Tibial artery (tissue), 4 donors: ENCODE data around the gene ZDHHC11.
"Not testable (repeated sequence)": the region's sequence is repeated elsewhere in the genome, so short reads cannot be mapped to it uniquely, and the experiment has no call there.

Experiments used
- DNase-seq, 2 donors: peaks; one replicate each; pipeline ENCODE4 v3.0.0-alpha.2; 2019
- H3K27ac ChIP-seq, 2 donors: fragments of 200-600 bp; sonication (generic) in 1 of 2; 1 replicate in 1 of 2; 2 replicates in 1 of 2; pipeline ENCODE4 v1.5.1; 2018 to 2019; ENCODE audit warnings: mild to moderate bottlenecking in 1 of 2
- H3K27me3 ChIP-seq, 2 donors: fragments of 200-600 bp; sonication (generic) in 1 of 2; one replicate each; pipeline versions ENCODE4 v1.5.1 to v1.6.0; 2016 to 2019
- H3K36me3 ChIP-seq, 3 donors: fragments of 200-600 bp; sonication (generic) in 2 of 3; one replicate each; pipeline ENCODE4 v1.5.1; 2016 to 2019; ENCODE audit warnings: mild to moderate bottlenecking in 2 of 3
- H3K4me1 ChIP-seq, 4 donors: fragments of 200-600 bp; sonication (generic) in 2 of 4; 1 replicate in 3 of 4; 2 replicates in 1 of 4; pipeline ENCODE4 v1.5.1; 2016 to 2019
- H3K4me3 ChIP-seq, 2 donors: fragments of 200-600 bp; sonication (generic) in 1 of 2; 1 replicate in 1 of 2; 2 replicates in 1 of 2; pipeline ENCODE4 v1.5.1; 2018 to 2019; ENCODE audit warnings: mild to moderate bottlenecking in 2 of 2
- H3K9me3 ChIP-seq, 3 donors: fragments of 200-600 bp; sonication (generic) in 1 of 3; one replicate each; pipeline ENCODE4 v1.5.1; 2016 to 2019
- intact Hi-C: fragments of 100-400 bp; cut with DNase I; formaldehyde crosslinking; loops from one replicate; pipeline ENCODE4 v1.15.0; 2023; ENCODE audit warnings: low total_unique reads
- TF ChIP-seq, protein P1 (sequence below), 2 experiments: fragments of 200-600 bp in 1 of 2; fragments of 450-650 bp in 1 of 2; IDR thresholded peaks; one replicate each; pipeline ENCODE4 v1.5.1; 2017 to 2019; ENCODE audit warnings: antibody characterized with exemption in 2 of 2, mild to moderate bottlenecking in 1 of 2, moderate library complexity in 1 of 2

The ZDHHC11 gene

GRCh38 chr5:775961-776861, 74.6 kb downstream of the ZDHHC11 start:
- Histone ChIP-seq H3K36me3 (no peaks in the 10 kb centered on the region), H3K9me3 (no peaks in the 10 kb centered on the region), H3K27ac (no peak overlapping the region), H3K27me3 (no peaks in the 10 kb centered on the region), H3K4me3 (peak overlapping the region in 1 of 2 donors; percentile 24), H3K4me1 (peaks cover 0 to 5% (median 0%) of the 10 kb centered on the region in 4 donors)
- TF ChIP-seq, protein P1, sequence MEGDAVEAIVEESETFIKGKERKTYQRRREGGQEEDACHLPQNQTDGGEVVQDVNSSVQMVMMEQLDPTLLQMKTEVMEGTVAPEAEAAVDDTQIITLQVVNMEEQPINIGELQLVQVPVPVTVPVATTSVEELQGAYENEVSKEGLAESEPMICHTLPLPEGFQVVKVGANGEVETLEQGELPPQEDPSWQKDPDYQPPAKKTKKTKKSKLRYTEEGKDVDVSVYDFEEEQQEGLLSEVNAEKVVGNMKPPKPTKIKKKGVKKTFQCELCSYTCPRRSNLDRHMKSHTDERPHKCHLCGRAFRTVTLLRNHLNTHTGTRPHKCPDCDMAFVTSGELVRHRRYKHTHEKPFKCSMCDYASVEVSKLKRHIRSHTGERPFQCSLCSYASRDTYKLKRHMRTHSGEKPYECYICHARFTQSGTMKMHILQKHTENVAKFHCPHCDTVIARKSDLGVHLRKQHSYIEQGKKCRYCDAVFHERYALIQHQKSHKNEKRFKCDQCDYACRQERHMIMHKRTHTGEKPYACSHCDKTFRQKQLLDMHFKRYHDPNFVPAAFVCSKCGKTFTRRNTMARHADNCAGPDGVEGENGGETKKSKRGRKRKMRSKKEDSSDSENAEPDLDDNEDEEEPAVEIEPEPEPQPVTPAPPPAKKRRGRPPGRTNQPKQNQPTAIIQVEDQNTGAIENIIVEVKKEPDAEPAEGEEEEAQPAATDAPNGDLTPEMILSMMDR (IDR thresholded peaks at IDR 0.05), result no peak
- peak in 1 of 2 donors; percentile 67 for DNase-seq
- intact Hi-C loops, result no loop called here

GRCh38 chr5:775595-775960, 75.2 kb downstream of the ZDHHC11 start:
- peak in 1 of 2 donors; percentile 65 for DNase-seq
- H3K27ac ChIP-seq, intact Hi-C loops: not testable (repeated sequence)

DNA sequence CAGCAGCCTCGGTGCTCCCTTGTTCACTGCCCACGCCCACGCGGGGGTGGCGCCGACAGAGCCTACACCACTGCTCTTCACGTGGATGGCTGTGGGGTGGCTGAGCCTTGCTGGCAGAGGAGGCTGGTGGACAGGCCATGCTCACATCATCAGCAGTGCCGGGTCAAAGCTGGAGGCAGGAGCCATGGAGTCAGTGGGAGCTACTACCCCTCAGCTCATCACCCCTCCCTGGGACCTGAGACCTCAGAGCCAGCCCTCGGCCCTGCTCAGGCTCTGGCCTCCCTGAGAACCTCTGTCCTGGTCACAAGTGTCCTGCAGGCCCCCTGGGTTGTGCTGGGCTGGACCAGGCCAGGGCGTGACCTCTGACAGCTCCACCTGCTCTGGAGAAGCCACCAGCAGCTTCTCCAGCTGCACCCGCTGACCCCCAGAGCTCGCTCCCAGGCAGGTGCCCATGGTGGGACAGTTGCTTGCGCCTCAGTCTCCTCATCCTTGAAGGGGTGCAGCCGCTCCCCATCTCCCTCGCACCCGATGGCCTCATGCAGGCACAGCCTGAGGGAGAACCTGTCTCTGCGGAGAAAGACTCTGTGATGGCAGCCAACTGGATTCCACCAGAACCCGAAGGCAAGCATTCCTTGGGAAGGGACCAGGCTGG, 75.8 kb downstream of the ZDHHC11 start:
- intact Hi-C loops, H3K27ac ChIP-seq, H3K4me1 ChIP-seq, H3K36me3 ChIP-seq, H3K27me3 ChIP-seq, H3K4me3 ChIP-seq, H3K9me3 ChIP-seq: not testable (repeated sequence)
- peak in 1 of 2 donors; percentile 67 for DNase-seq

More at GRCh38 chr5:775595-775960, 75.2 kb downstream of the ZDHHC11 start:
- not testable (repeated sequence) for H3K27me3 ChIP-seq, H3K4me1 ChIP-seq, H3K4me3 ChIP-seq, H3K36me3 ChIP-seq, H3K9me3 ChIP-seq

- H3K27ac ChIP-seq, result not testable (repeated sequence)
Observed at GRCh38 chr5:774304-774703, 76.5 kb downstream of the ZDHHC11 start.

GRCh38 chr5:773517-774264, 77.1 kb downstream of the ZDHHC11 start:
- Histone ChIP-seq H3K36me3 (no peaks in the 10 kb centered on the region), H3K4me1 (peaks cover 0 to 5% (median 0%) of the 10 kb centered on the region in 4 donors), H3K4me3 (no peak overlapping the region), H3K27me3 (no peaks in the 10 kb centered on the region), H3K27ac (no peak overlapping the region), H3K9me3 (no peaks in the 10 kb centered on the region)
- TF ChIP-seq, protein P1 (IDR thresholded peaks at IDR 0.05), result no peak
- intact Hi-C loops, result no loop called here
- DNase-seq, result peak in 1 of 2 donors; percentile 64

More at GRCh38 chr5:774304-774703, 76.5 kb downstream of the ZDHHC11 start:
- H3K9me3 ChIP-seq, H3K27me3 ChIP-seq, H3K4me3 ChIP-seq, H3K36me3 ChIP-seq, H3K4me1 ChIP-seq, intact Hi-C loops: not testable (repeated sequence)
- peak in 1 of 2 donors; percentile 58 for DNase-seq

- H3K4me3 ChIP-seq, H3K9me3 ChIP-seq, H3K36me3 ChIP-seq, H3K27me3 ChIP-seq, H3K27ac ChIP-seq, H3K4me1 ChIP-seq, intact Hi-C loops: not testable (repeated sequence)
- peak in 1 of 2 donors; percentile 58 for DNase-seq
Observed at GRCh38 chr5:772931-773330, 77.9 kb downstream of the ZDHHC11 start.

DNA sequence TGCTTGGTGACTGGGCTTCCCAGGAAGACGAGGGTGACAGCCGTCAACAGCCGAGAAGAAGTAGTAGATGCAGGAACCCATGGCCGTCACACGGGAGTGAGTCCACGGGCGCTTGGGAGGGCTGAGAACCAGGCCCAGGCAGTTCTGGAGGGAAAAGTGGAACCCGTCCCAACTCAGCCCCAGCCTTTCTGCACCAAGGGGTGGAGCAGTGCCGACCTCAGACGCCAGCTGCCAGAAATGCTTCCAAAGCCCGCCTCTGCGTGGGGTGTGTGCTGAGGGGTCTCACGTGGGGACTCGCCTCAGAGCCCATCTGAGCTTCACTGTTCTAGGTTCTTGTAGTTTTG, 78.3 kb downstream of the ZDHHC11 start:
- H3K4me3 ChIP-seq, intact Hi-C loops, H3K27ac ChIP-seq, H3K9me3 ChIP-seq, H3K27me3 ChIP-seq, H3K4me1 ChIP-seq, H3K36me3 ChIP-seq: not testable (repeated sequence)
- peak in 1 of 2 donors; percentile 25 for DNase-seq

GRCh38 chr5:771841-772546, 78.8 kb downstream of the ZDHHC11 start:
- intact Hi-C loops, H3K36me3 ChIP-seq, H3K9me3 ChIP-seq, H3K27me3 ChIP-seq, H3K4me3 ChIP-seq, H3K4me1 ChIP-seq, H3K27ac ChIP-seq: not testable (repeated sequence)
- peak in 1 of 2 donors; percentile 57 for DNase-seq

DNA sequence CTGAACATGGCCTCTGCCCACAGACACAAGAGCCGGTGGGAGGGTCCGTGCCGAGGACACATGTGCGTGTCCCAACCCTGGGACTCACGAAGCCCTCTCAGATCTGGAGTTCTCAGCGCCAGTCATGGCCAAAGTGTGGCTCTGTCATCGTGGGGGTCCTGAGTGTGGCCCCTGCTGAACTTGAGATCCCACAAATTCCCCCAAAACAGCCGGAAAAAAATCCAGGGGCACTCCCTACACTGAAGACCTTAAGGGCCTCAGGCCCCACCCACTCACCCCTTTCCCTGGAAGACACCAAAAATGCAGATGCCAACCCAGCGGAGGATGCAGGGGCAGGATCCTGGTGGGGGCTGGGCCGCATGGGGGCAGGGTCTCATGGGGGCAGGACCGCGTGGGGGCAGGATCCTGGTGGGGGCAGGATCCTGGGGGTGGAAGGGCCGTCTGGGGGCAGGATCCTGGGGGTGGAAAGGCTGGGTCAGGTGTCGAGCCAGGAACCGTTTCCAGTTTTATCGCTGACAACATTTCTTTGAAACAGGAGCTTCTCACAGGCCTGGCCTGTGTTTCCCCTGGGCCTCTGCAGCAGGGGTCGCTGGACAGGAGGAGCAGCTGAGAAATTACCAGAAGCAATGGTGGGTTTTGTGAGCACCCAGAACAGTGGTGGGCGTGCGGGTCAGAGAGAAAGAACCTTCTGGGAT, 79.6 kb downstream of the ZDHHC11 start:
- intact Hi-C loops, H3K27ac ChIP-seq, H3K4me3 ChIP-seq, H3K4me1 ChIP-seq, H3K27me3 ChIP-seq, H3K9me3 ChIP-seq: not testable (repeated sequence)
- peaks cover 0 to 10% (median 3%) of the 10 kb centered on the region in 3 donors for H3K36me3 ChIP-seq
- DNase-seq, result peak in 1 of 2 donors; percentile 62

DNA sequence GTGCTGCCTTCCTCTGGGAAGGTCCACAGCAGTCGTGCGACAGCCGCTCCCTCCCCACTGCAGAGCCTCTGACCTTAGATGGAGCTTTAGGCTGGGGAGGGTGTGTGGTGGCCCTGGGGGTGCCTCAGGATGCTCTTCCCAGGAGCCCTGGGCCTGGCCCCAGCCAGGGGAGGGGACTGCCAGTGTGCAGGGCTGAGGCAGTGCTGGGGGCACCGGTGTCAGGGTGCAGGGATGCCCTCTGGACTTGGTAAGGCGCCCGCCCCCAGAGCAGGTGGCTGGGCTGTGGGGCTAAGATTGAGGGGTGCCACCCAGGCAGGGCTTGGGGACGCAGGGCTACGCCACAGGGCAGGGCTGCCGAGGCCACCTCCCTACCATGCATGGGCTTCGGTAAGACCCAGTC, 80.2 kb downstream of the ZDHHC11 start:
- peaks cover 0 to 17% (median 10%) of the 10 kb centered on the region in 3 donors for H3K36me3 ChIP-seq
- H3K27ac ChIP-seq, H3K4me1 ChIP-seq, H3K27me3 ChIP-seq, H3K4me3 ChIP-seq, intact Hi-C loops, H3K9me3 ChIP-seq: not testable (repeated sequence)
- DNase-seq, result peak in 1 of 2 donors; percentile 55
